Transverse colon (tissue), 3 donors: ENCODE measurements around the gene CEACAM19.

Source experiments
- CTCF ChIP-seq, 5 experiments: fragments of 200-600 bp in 3 of 5; fragments of 450-650 bp in 2 of 5; sonication (generic) in 3 of 5; IDR thresholded peaks; 1 replicate in 2 of 5; 2 replicates in 3 of 5; pipeline ENCODE4 v1.5.1; 2016 to 2017; ENCODE audit warnings: antibody characterized with exemption in 5 of 5, inconsistent platforms in 3 of 5, mild to moderate bottlenecking in 2 of 5, moderate library complexity in 1 of 5
- POLR2A ChIP-seq: fragments of 450-650 bp; IDR thresholded peaks from one replicate; pipeline ENCODE4 v1.6.1; 2016; ENCODE audit warnings: antibody characterized with exemption, mild to moderate bottlenecking, moderate library complexity

DNA sequence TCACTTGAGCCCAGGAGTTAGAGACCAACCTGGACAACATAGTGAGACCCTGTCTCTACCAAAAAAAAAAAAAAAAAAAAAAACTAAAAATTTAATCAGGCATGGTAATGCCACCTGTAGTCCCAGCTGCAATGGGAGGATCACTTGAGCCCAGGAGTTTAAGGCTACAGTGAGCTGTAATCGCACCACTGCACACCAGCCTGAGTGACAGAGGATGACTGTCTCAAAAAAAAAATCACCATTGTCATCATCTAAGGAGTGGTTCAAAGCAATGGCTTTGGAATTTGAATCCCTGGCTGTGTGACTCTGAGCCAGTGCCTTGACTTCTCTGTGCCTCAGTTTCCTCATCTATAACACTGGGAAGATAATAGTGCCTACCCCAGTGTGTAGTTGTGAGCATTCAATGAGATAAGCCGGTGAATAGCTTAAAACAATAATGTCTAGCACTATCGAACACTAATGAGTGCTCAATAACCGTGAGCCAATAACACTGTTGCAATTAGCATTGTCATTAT is 46.4 kb upstream of the CEACAM19 start:
- TF ChIP-seq CTCF (IDR thresholded peaks at IDR 0.05) = no peak
- TF ChIP-seq POLR2A = no peak
